ENCODE data around the gene CBLC.

CBLC gene

DNA sequence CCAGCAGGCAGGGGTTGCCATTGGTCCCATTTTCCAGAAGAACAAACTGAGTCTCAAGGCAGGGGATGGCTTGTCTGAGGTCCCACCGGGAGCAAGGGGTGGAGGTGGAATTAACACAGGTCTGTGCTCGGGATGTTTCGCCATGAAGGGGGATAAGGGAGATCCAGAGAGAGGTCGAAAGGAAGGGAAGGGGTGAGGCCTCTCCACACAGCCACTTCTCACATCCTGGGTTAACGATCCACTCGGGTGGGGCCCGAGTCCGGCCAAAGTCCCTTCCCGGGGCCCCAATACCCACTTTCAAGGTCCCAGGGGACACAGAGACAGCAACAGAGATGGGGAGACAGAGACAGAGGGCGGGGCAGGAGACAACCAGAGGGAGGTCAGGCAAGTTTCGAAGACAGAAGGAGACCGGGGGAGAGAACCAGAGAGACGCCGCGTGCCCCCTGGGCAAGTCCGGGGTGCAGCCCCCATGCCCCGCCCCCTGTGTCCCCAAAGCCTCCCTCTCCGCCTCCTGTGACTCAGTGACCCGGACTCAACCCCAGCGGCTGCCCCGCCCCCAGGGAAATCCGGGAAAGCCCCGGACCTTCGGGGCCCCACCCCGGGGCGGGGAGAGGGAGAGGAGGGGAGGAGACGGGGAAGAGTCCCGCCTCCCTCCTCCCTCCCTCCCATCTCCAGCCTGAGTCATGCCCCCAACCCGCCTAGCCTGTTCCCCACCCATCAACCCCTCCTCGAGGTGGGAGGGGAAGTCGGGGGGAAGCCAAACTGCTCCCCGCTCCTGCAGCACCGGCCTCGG lies 30.5 kb upstream of the CBLC start:
- H3K27me3 ChIP-seq (ENCODE audit: insufficient read depth, low read length, poor library complexity), result peaks cover 19% of the 10 kb centered on the region
- no peaks in the 10 kb centered on the region for H3K79me2 ChIP-seq (ENCODE audit: insufficient read depth, low read length)
- no peak overlapping the region for H2AFZ ChIP-seq (ENCODE audit: low read depth, low read length)
- H4K20me1 ChIP-seq (ENCODE audit: insufficient read depth, low read length), result peaks cover 11% of the 10 kb centered on the region
- H3K9ac ChIP-seq (ENCODE audit: low read depth, low read length), result no peak overlapping the region
- H3K4me2 ChIP-seq (ENCODE audit: insufficient read depth, low read length), result peak overlapping the region; percentile 52
- peak; percentile 77 for ATAC-seq (ENCODE audit: insufficient read depth, low read depth)
- no peak overlapping the region for H3K4me3 ChIP-seq (ENCODE audit: low read depth in 1 of 2, low read length in 2 of 2)
- H3K9me3 ChIP-seq (ENCODE audit: insufficient read depth, low read length, severe bottlenecking), result no peaks in the 10 kb centered on the region
- no peaks in the 10 kb centered on the region for H3K36me3 ChIP-seq (ENCODE audit: insufficient read depth, low read length)
- H3K4me1 ChIP-seq (ENCODE audit: insufficient read depth, low read length), result peaks cover 13% of the 10 kb centered on the region
- H3K27ac ChIP-seq (ENCODE audit: low read length), result no peak overlapping the region
- TF ChIP-seq EZH2 (IDR thresholded peaks at IDR 0.05; ENCODE audit: borderline replicate concordance, low read depth, low read length, severe bottlenecking), result no peak
- TF ChIP-seq, protein P1, sequence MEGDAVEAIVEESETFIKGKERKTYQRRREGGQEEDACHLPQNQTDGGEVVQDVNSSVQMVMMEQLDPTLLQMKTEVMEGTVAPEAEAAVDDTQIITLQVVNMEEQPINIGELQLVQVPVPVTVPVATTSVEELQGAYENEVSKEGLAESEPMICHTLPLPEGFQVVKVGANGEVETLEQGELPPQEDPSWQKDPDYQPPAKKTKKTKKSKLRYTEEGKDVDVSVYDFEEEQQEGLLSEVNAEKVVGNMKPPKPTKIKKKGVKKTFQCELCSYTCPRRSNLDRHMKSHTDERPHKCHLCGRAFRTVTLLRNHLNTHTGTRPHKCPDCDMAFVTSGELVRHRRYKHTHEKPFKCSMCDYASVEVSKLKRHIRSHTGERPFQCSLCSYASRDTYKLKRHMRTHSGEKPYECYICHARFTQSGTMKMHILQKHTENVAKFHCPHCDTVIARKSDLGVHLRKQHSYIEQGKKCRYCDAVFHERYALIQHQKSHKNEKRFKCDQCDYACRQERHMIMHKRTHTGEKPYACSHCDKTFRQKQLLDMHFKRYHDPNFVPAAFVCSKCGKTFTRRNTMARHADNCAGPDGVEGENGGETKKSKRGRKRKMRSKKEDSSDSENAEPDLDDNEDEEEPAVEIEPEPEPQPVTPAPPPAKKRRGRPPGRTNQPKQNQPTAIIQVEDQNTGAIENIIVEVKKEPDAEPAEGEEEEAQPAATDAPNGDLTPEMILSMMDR (IDR thresholded peaks at IDR 0.05; ENCODE audit: borderline replicate concordance, extremely low read depth, low read length, poor library complexity, severe bottlenecking), result no peak
- peak; percentile 52 for DNase-seq

DNA sequence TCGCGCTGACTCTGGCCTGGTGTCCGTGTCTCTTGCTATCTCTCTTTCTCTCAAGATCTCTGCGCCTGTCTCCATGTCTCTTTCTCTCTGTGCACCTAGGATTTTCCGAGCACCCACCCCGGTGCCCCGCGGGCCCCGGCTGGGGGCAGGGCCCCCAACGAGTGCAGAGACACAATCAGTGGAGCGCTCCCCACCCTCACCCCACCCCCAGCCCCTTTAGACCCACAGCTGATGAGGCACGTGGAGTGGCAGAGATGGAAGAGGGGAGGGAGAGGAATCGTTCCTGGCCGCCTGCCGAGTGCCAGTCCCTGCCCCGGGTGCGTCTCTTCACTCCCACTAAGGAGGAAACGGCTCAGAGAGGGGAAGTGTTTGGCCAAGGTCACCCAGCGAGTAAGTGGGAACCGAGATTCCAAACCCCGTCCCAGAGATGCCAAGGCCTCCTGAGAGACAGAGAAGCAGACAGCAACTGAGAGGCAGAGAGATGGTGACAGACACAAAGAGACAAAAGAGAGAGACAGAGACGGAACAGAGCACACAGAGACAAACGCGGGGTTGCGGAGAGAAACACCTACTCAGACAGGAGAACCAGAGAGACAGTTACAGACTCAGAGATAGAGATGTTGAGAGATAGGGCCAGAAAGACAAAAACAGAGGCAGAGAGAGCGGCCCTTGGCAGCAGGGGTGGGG lies 29.8 kb upstream of the CBLC start:
- H4K20me1 ChIP-seq (ENCODE audit: insufficient read depth, low read length), result peaks cover 13% of the 10 kb centered on the region
- H3K27me3 ChIP-seq (ENCODE audit: insufficient read depth, low read length, poor library complexity), result peaks cover 19% of the 10 kb centered on the region
- H3K27ac ChIP-seq (ENCODE audit: low read length), result no peak overlapping the region
- ATAC-seq (ENCODE audit: insufficient read depth, low read depth) (peak; percentile 51; the same call in 2 of the 3 replicates), DNase-seq (peak; percentile 6)
- no peak overlapping the region for H2AFZ ChIP-seq (ENCODE audit: low read depth, low read length)
- H3K79me2 ChIP-seq (ENCODE audit: insufficient read depth, low read length), result no peaks in the 10 kb centered on the region
- no peak overlapping the region for H3K4me3 ChIP-seq (ENCODE audit: low read depth in 1 of 2, low read length in 2 of 2)
- H3K4me1 ChIP-seq (ENCODE audit: insufficient read depth, low read length), result peaks cover 17% of the 10 kb centered on the region
- peak; percentile 46 for TF ChIP-seq EZH2 (IDR thresholded peaks at IDR 0.05; ENCODE audit: borderline replicate concordance, low read depth, low read length, severe bottlenecking)
- TF ChIP-seq, protein P1 (IDR thresholded peaks at IDR 0.05; ENCODE audit: borderline replicate concordance, extremely low read depth, low read length, poor library complexity, severe bottlenecking), result no peak
- no peaks in the 10 kb centered on the region for H3K36me3 ChIP-seq (ENCODE audit: insufficient read depth, low read length)
- peak overlapping the region; percentile 52 for H3K4me2 ChIP-seq (ENCODE audit: insufficient read depth, low read length)
- H3K9ac ChIP-seq (ENCODE audit: low read depth, low read length), result no peak overlapping the region
- H3K9me3 ChIP-seq (ENCODE audit: insufficient read depth, low read length, severe bottlenecking), result no peaks in the 10 kb centered on the region

DNA sequence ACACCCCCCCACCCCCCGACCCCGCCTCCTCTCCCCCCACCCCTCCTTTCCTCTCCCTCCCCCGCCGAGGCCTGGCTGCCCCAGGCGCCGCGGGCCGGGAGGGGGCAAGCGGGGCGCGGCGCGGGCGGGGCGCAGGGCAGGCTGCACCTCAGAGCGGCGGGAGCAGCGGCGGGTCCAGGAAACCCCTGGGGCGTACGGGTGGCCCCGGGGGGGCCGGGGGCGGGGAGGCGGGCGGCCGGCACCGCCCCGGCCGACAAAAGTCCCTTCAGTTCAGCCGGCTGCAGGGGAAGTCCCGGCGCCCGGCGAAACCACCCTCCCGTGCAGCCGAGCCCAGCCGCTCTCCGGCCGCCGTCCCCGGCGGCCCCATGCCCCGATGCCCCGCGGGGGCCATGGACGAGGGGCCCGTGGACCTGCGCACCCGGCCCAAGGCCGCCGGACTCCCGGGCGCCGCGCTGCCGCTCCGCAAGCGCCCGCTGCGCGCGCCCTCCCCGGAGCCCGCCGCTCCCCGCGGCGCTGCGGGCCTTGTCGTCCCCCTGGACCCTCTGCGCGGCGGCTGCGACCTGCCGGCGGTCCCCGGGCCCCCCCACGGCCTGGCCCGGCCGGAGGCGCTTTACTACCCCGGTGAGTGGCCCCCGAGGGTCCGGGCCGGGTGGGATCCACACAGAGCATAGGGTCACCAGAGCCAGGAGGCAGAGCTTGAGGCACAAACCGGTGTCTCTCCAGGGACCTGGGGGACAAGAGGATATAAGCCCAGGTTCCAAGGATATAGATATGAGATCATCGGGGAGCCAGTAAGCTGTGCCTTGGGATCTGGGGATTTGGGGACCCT lies 29.1 kb upstream of the CBLC start, which contains the start of gene BCL3:
Gene BCL3, plus strand, starts transcription at position 283 of the 829 bp plus-strand sequence. Its CDS starts 83 bp downstream, at position 366.
- peak; percentile 8 for DNase-seq
- peaks cover 16% of the 10 kb centered on the region for H4K20me1 ChIP-seq (ENCODE audit: insufficient read depth, low read length)
- peak within 1 kb of the TSS; percentile 52 for H3K4me2 ChIP-seq (ENCODE audit: insufficient read depth, low read length)
- H3K4me3 ChIP-seq (ENCODE audit: low read depth in 1 of 2, low read length in 2 of 2), result no peak within 1 kb of the TSS
- no peak within 1 kb of the TSS for H3K27ac ChIP-seq (ENCODE audit: low read length)
- no peaks in the 10 kb centered on the region for H3K79me2 ChIP-seq (ENCODE audit: insufficient read depth, low read length)
- TF ChIP-seq EZH2 (IDR thresholded peaks at IDR 0.05; ENCODE audit: borderline replicate concordance, low read depth, low read length, severe bottlenecking), result no peak
- TF ChIP-seq, protein P1 (IDR thresholded peaks at IDR 0.05; ENCODE audit: borderline replicate concordance, extremely low read depth, low read length, poor library complexity, severe bottlenecking), result no peak
- H3K9me3 ChIP-seq (ENCODE audit: insufficient read depth, low read length, severe bottlenecking), result no peaks in the 10 kb centered on the region
- no peak within 1 kb of the TSS for H2AFZ ChIP-seq (ENCODE audit: low read depth, low read length)
- peaks cover 25% of the 10 kb centered on the region for H3K4me1 ChIP-seq (ENCODE audit: insufficient read depth, low read length)
- no peak for ATAC-seq (ENCODE audit: insufficient read depth, low read depth)
- peaks cover 19% of the 10 kb centered on the region for H3K27me3 ChIP-seq (ENCODE audit: insufficient read depth, low read length, poor library complexity)
- no peak within 1 kb of the TSS for H3K9ac ChIP-seq (ENCODE audit: low read depth, low read length)
- no peaks in the 10 kb centered on the region for H3K36me3 ChIP-seq (ENCODE audit: insufficient read depth, low read length)

All from DND-41 (cell line).